Medulla oblongata (tissue), 1 donor: ENCODE measurements around the gene CWF19L2.

ENCODE experiments used
- DNase-seq: peaks from one replicate; pipeline ENCODE4 v3.0.0-alpha.2; 2015; ENCODE audit errors: extremely low spot score

The CWF19L2 gene

DNA sequence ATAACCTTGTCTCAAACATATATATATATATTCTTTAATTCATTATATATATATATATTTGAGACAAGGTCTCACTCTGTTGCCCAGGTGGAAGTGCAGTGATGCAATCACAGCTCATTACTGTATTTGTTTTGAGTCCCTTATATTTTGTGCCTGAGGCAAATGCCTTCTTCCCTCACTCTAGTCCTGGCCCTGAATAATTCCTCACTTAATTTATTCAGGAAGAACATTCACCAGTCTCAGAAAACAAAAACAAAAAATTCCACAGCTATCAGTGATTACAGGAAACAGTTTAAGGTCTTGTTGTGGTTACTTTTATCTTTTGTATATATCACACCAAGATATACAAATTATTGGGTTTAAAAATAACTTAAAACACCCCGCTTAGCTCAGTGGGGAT, 155.7 kb downstream of the CWF19L2 start:
- no peak for DNase-seq

DNA sequence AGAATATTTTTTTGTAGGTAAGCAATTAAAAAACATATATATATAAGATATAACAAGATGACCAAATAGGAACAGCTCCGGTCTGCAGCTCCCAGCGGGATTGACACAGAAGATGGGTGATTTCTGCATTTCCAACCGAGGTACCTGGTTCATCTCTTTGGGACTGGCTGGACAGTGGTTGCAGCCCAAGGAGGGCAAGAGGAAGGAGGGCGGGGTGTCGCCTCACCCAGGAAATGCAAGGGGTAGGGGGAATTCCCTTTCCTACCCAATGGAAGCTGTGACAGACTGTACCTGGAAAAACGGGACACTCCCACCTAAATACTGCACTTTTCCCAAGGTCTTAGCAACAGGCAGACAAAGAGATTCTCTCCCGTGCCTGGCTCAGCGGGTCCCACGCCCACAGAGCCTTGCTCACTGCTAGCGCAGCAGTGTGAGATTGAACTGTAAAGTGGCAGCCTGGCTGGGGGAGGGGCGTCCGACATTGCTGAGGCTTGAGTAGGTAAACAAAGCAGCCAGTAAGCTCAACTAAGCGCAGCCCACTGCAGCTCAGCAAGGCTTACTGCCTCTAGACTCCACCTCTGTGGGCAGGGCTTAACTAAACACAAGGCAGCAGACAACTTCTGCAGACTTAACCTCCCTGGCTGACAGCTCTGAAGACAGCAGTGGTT, 163.8 kb downstream of the CWF19L2 start:
- no peak for DNase-seq

DNA sequence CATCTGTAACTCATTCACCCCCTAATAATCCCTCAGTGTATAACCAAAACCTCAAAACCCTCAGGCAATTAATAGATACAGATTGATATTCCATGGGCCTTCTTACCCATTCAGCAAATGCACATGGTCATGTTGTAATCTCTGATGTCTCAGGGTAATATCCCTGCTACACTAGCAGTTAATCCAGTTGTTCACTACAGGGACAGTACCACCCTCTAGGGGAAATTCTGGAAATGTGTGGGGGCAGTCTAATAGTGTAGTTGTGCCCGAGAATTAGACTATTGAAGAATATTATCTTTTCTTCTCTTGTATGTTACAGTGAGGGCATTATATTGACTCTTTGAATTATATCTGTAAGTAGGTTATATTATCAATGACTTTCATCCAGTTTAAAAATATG, 175.4 kb downstream of the CWF19L2 start:
- DNase-seq: no peak
